CD4-positive, alpha-beta T cell treated with Interleukin-15 for 1 hour (primary cell): ENCODE results near the gene SPINT1.
A peak's percentile ranks its signal among the peaks of the same experiment; 100 is the strongest.

ENCODE experiments used
- DNase-seq: peaks from one replicate; pipeline ENCODE4 v3.0.0-alpha.2; 2020

Gene SPINT1

DNA sequence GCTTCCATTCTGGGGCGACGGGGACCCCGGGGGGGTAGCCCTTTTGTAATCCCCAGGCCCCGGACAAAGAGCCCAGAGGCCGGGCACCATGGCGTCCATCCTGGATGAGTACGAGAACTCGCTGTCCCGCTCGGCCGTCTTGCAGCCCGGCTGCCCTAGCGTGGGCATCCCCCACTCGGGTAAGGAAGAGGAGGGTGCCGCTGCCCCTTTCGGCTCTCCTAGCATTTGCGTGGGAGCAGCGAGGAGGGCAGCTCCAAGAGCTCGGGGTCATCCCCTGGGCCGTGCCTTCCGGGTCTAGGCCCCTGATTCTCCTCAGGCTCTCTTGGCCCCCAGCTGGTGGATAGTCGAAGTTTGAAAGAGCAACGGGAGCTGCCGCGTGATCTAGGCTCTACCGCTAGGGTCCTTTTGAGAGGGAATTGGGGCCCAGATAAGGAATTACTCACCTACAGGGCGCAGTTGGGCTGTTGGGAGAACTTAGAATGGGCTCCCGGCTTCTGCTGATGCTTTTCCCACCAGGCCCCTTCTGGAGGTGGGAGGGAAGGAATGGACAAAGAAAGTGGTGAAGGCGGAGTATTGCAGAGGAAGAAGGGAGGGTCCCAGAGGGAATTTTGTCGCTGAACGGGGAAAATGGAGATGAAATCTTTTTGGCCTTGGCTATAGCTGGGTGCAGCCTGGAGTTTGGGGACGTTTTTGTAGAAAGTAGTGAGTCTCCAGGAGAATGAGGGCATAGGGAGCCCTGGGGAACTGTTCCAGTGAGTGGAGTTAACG is 51.0 kb downstream of the SPINT1 start:
- DNase-seq: peak; percentile 58

- DNase-seq: no peak
Measured at GRCh38 chr15:40899536-40900207, 55.8 kb downstream of the SPINT1 start.

GRCh38 chr15:40900256-40901052 is 56.6 kb downstream of the SPINT1 start:
- DNase-seq: no peak

DNA sequence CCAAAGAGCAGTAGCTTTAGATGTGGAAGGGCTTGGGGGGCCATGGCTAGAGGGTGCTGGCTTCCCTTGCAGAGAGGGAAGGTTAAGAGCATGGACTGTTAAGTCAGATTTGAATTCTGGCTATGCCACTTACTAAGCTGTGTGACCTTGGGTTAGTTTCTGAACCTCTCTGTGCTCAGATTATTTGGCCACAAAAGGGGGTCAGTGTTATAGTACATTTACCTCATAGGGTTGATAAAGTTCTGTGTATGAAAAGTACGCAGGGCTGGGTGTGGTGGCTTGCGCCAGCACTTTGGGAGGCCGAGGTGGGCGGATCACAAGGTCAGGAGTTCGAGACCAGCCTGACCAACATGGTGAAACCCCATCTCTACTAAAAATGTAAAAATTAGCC is 57.2 kb downstream of the SPINT1 start:
- no peak for DNase-seq

DNA sequence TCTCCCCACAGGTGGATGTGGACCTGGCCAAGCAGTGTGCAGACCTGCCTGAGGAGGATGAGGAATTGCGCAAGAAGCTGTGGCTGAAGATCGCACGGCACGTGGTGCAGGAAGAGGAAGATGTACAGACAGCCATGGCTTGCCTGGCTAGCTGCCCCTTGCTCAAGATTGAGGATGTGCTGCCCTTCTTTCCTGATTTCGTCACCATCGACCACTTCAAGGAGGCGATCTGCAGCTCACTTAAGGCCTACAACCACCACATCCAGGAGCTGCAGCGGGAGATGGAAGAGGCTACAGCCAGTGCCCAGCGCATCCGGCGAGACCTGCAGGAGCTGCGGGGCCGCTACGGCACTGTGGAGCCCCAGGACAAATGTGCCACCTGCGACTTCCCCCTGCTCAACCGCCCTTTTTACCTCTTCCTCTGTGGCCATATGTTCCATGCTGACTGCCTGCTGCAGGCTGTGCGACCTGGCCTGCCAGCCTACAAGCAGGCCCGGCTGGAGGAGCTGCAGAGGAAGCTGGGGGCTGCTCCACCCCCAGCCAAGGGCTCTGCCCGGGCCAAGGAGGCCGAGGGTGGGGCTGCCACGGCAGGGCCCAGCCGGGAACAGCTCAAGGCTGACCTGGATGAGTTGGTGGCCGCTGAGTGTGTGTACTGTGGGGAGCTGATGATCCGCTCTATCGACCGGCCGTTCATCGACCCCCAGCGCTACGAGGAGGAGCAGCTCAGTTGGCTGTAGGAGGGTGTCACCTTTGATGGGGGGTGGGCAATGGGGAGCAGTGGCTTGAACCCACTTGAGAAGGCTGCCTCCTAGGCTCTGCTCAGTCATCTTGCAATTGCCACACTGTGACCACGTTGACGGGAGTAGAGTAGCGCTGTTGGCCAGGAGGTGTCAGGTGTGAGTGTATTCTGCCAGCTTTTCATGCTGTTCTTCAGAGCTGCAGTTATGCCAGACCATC is 59.0 kb downstream of the SPINT1 start:
- DNase-seq: peak; percentile 67

GRCh38 chr15:40904552-40905201 is 60.8 kb downstream of the SPINT1 start:
- no peak for DNase-seq

- DNase-seq: peak; percentile 83
Measured at GRCh38 chr15:40906091-40906990, 62.5 kb downstream of the SPINT1 start.

- DNase-seq: peak; percentile 70
Measured at GRCh38 chr15:40906991-40907802, 63.3 kb downstream of the SPINT1 start.
